Mesenteric fat pad (tissue), 1 donor: ENCODE measurements around the gene PHKB. TPM values are rescaled to one million over a fixed set of nuclear protein-coding genes. Genes with fewer than 3 reads are reported as not detected.

Experiments
- DNase-seq: peaks from one replicate; pipeline ENCODE4 v3.0.0-alpha.2; 2020; ENCODE audit warnings: low spot score
- total RNA-seq: library from RNA; stranded (reverse); fragmentation: NEBNext Ultra II Directional; extraction: Animal tissue kit (Norgen Biotek cat#: 25700); gene quantifications from one replicate; pipeline ENCODE4 v1.2.1, GENCODE V29; 2021
- donor health status: DM: yes; HTN: yes; CAD: no.

PHKB gene
- total RNA-seq, 1 donor from 2014 or later = 57.8 TPM

DNA sequence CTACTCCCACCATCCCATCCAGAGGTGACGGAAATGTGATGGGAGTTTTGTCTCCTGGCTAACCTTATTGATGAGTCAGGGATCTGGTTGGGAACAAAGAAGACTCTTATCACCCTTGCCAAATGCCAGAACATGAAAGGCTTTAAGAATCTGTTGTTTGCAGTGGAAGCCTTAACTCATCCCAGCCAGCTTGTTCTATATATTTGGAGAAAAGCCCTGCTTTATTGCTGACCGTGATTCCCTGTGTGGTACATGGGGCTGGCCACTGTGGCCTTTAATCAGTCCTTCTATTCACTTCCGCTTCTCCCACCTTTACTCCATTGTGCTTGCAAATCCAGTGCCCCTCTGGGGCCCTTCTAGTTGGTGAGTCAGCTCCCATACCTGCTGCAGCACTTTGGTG lies 156.6 kb downstream of the PHKB start:
- no peak for DNase-seq

DNA sequence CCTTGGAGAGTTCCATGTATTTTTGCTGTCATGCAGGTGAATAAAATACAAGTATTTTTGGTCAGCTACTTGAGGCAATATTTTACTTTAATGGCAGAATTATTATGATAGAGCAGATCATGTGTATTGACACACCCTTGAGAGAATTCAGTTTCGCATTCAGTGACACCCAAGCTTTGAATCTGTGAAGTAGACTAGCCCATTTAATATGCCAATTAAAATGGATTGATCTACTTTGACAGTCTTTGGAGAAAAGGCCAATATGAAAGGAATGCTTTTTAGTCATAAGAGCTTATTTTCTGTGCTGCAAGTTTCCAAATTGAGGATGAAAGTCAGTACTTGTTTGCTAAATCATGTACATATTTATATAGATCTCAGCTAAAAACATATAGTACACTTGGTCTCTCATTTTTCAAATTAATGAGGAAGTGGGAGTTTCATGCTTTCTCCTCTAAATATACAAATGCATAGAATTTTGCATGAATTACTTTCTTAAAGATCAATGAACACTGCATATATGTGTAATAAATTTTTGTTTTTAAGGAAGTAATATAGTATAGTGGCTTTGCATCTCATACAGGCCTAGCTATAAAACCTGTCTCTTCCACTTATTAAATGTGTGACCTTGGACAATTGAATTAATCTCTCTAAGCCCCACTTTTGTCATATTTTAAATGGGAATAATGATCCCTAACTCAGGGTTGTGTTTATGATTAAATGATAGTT lies 161.5 kb downstream of the PHKB start:
- DNase-seq = no peak

- DNase-seq = no peak
Observed at GRCh38 chr16:47624563-47624962, 163.4 kb downstream of the PHKB start.

DNA sequence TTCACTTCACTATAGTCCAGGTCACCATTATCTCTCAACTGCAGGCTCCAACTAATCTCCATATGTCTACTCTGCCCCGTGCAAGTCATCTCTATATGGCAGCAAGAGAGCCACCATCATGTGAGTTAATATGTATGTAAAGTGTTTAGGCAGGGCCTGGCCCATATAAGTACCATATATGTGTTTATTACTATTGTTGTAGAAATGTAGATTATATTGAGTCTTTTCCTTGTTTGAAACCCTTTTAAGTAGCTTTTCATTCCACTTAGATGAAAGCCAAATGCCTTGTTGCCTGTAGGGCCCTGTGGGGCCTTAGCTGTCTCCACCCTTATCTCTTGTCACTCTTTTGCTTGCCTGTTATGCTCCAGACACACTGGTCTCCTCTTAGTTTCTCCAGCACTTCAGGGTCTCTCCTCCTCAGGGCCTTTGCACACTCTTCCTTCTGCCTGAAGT lies 164.0 kb downstream of the PHKB start:
- no peak for DNase-seq

DNA sequence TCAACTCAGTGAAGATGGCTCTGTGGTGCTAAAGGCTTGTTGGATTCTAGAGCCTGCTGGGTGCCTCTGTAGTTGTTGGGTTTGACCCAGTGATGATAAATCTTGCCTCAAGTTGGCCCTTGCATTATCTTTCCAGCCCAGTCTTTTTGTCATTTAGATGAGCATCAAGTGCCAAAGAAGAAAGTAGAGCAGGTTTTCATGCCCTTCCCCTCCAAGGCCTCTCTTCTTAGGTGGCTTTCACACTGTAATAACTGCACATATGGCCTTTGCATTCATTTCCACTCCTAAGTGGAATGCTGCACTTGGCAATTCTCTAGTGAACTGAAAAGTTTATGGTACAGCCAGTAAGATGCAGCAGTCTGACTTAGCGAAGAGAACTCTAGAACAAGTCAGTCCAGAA lies 165.1 kb downstream of the PHKB start:
- no peak for DNase-seq

DNA sequence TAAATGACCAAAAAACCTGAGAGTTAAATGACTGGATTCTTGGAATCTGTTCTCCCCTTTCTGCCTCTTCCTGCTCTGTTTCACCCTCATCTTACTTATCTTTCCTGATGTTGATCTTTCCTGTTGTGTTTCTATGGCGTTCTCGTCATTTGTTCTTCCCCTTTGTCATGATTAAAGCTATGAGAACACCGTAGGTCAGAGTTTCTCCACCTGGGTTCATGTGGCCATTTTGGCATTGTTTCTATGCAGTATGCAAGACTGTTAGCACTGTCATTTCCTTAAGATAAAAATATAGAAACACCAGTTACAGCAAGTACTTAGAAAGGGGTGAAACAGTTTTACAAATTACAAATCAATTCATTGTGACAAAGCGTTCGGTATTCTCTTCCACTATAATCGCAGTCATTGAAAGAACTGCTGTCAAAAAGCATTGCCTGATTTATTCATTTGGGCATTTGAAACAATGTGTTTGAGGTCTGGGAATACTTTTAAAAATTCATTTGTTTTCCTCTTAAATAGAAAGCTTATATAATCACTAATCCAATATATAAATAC lies 166.0 kb downstream of the PHKB start:
- DNase-seq = no peak

DNA sequence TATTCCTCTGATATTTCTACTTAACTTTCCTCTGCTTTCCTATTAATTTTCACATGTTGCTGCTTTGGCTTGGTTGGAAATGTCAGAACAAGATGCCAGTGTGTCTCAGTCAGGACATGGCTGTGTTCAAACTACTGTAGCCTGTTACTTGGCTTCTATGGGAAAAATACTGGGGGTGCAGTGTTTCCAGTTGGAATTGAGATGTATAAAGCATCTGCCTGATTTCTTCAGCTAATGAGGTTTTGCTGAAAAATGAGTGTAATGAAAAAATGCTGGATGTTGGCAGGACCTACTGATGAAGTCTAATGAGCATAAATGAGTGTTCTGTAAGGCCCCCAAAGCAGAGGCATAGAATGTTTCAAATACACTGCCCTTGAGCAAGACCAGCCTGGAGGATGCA lies 166.6 kb downstream of the PHKB start:
- no peak for DNase-seq

GRCh38 chr16:47631131-47631530 lies 170.0 kb downstream of the PHKB start:
- DNase-seq = no peak

DNA sequence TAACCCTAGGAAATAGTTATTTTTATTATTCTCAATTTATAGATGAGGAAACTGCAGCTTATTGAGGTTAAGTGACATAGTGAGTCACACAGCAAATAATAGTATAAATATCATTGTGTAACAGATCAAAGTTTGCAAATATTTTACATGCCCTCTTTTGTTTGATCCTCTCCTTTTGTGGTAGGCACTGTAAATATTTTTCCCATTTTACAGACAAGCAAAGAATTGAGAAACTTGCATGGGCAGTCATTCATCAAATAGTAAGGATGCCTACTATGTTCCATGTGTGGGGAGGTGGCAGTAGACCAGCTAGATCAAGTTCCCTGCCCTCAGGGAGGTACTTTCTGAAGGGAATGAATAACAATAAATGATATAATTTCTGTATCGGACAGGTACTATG lies 173.0 kb downstream of the PHKB start:
- no peak for DNase-seq

DNA sequence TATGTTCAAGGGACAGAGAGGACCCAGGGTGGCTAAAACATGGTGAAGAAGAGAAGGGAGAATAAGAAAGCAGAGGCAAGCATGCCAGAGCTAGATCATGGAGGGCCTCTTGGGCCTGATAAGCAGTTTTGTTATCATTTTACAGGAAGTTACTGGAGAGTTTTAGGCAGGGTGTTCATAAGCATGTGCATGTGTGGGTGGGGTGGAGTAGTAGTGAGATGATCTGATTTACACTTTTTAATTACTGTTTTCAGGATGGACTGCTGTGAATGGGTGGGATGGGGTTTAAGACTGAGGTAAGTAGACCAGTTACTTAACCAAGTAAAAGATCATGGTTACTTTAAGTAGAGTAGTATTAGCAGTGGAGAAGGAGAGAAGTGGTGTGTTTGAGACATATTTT lies 173.6 kb downstream of the PHKB start:
- no peak for DNase-seq

DNA sequence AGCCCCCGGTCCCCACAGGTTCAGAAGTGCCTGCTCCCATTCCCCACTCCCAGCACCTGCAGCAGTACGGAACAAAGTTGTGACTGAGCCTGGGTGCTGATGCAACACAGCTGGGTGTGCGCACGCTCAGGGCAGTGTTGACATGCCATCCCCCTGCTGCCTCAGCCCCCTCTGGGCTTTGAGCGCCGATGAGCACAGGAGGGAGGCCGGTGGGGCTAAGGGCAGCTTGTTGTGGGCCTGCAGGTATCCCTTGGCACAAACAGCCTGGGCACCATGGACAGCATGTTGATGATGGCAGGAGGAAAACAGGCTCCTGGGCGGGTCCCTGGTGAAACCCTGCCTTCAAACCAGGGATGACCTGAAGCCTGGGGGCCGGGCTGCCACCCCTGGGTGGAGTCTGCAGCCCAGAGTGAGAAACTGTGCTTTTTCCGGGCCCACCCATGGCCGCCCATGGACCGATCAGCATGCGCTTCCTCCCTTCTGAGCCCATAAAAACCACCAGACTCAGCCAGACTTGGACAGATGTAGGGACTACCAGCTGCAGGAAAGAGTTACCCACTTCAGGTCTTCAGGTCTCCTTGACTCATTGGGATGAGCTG lies 175.5 kb downstream of the PHKB start:
- no peak for DNase-seq

DNA sequence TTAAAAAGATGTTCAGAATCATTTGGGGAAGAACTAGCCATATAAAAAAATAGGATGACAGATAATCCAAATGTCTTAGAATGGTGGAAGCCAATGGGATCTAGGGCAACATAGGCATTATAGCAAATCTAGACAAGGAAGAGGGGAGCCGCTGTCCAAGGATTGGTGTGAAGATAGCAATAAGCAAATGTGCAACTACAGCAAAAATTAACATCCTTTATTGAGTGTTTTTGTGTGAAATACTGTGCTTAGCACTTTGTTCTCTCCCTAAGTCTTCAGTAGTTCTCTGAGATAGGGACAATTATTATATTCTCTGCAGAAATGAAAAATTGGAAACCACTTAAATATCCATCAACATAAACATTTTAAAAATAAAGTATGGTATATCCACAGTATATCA lies 177.0 kb downstream of the PHKB start:
- no peak for DNase-seq

GRCh38 chr16:47640661-47641060 lies 179.5 kb downstream of the PHKB start:
- DNase-seq = no peak

DNA sequence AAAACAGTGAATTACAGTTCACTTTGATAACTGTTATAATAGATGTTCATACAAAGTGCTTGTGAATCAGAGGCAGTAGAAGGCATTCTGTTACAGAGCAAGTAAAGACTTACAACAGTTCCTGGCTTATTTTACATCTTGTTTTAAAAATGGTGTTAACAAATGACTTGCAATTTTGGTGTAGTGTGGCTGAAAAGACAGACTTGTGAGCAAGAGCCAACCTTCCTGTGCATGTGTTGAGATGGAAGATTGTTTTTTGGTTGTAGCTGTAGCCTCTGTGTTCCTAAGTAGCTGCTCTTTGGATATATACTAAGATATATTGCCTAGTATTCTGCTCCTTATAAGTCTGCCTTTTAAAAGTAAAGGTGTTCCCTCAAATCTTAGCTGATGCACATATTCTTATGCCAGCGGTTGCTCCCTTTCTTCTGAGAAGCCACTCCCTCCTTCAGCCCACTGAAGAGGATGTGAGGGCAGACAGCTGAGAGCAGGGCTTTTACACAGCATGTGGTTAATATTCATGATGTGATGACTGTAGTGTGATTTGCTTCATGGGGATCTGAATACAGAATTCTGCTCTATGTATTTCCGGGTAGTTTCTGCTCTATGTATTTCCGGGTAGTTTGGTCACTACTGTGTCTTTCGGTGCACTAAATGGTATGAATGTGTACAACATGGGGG lies 182.3 kb downstream of the PHKB start:
- DNase-seq = no peak

DNA sequence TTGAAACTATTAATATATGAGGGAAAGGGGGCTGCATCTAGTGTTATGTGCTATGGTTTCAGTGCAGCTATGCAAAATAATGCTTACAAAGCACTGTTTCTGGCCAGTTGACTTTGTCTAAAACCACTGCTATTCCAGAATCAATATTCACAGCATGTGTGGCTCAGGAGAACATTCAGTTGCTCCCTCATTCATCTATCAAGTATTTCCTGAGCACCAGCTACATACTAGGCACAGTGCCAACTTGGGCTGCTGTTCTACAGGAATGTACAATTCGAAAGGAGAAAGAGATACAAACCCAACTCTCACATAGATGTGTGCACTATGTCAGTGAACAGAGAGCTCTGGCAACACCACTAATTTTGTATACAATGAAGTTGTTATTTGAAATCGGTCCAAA lies 183.0 kb downstream of the PHKB start:
- DNase-seq = no peak

GRCh38 chr16:47644661-47645060 lies 183.5 kb downstream of the PHKB start:
- no peak for DNase-seq

DNA sequence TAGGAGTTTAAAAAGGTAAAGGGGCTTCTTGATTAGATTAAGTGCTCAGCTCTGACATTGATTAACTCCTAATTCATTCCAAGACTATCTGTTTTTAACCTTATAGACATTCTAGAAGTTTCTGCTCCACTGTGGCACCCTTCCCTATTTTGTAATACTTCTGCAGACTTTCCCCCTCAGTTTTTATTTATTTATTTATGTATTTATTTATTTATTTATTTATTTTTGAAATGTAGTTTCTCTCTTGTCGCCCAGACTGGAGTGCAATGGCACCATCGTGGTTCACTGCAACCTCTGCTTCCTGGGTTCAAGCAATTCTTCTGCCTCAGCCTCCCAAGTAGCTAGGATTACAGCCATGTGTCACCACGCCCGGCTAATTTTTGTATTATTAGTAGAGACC lies 185.8 kb downstream of the PHKB start:
- no peak for DNase-seq

GRCh38 chr16:47657032-47657431 lies 195.9 kb downstream of the PHKB start:
- DNase-seq = no peak

- no peak for DNase-seq
Observed at GRCh38 chr16:47657977-47658376, 196.8 kb downstream of the PHKB start.

- no peak for DNase-seq
Observed at GRCh38 chr16:47660540-47660939, 199.4 kb downstream of the PHKB start.

DNA sequence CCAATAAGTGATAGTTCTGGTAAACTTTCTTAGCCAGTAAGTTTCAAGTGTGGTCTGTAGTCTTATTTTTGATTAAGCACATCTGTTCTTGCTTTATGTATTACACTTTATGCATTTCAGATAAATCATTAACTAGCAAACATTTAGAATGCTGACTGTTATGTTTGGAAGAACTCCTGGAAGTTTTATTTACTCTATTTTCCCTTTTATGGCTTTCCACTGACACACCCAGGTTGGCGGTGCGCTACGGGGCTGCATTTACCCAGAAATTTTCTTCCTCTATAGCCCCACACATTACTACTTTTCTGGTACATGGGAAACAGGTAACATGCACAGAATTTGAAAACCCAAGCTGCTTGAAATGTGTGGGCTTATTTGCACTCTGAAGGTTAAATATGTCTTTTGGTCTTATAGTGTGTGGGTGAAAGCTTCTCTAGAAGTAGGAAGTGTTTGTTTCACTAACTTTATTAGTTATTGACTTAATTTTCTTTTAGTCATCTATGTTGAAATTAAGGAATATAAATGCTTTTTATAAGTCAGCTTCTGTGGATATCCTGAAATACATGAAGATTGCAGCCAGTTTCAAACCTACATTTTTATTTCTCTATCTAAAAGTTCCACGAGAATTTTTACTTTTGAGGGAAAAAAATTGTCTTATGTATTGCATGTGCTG lies 203.7 kb downstream of the PHKB start:
- no peak for DNase-seq

DNA sequence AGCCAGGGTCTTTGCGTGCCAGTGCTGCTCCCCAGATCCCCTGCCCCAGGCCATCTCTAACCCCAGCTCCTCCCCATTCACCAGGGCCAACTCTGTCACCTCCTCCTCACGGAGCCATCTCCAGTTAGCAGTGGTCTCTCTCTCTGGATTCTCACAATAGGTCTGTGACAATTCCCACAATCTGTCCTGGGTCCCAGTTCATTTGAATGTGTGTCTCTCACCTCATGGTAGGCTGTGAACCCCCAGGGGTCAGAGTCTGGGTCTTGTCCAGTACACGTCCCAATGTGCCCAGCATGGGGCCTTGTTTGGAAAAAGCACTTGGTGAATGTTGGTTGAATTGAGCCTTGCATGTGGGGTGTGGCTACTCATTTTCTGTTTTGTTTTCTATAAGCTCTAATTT lies 205.3 kb downstream of the PHKB start:
- DNase-seq = no peak
